Tibial nerve (tissue), 4 donors: ENCODE results near the gene XPO5. TPM values are rescaled to one million over a fixed set of nuclear protein-coding genes. Genes with fewer than 3 reads are reported as not detected.

Source experiments
- DNase-seq, 2 donors: peaks; one replicate each; pipeline ENCODE4 v3.0.0-alpha.2; 2019; ENCODE audit warnings: low spot score in 2 of 2
- H3K27ac ChIP-seq, 4 donors: fragments of 200-600 bp; sonication (generic) in 3 of 4; one replicate each; pipeline ENCODE4 v1.5.1; 2017 to 2019; ENCODE audit warnings: mild to moderate bottlenecking in 1 of 4
- H3K27me3 ChIP-seq, 2 donors: fragments of 200-600 bp; sonication (generic) in 1 of 2; one replicate each; pipeline versions ENCODE4 v1.5.1 to v1.6.0; 2017 to 2019
- H3K36me3 ChIP-seq, 3 donors: fragments of 200-600 bp; sonication (generic); one replicate each; pipeline ENCODE4 v1.5.1; 2018 to 2019
- H3K4me1 ChIP-seq, 4 donors: fragments of 200-600 bp; sonication (generic) in 3 of 4; one replicate each; pipeline ENCODE4 v1.5.1; 2017 to 2019
- H3K4me3 ChIP-seq, 4 donors: fragments of 200-600 bp; sonication (generic) in 3 of 4; one replicate each; pipeline ENCODE4 v1.5.1; 2017 to 2019; ENCODE audit warnings: mild to moderate bottlenecking in 1 of 4, moderate library complexity in 1 of 4
- H3K9me3 ChIP-seq, 4 donors: fragments of 200-600 bp; sonication (generic) in 3 of 4; one replicate each; pipeline ENCODE4 v1.5.1; 2017 to 2019
- CTCF ChIP-seq, 5 experiments: fragments of 200-600 bp in 3 of 5; fragments of 450-650 bp in 2 of 5; sonication (generic) in 3 of 5; IDR thresholded peaks; one replicate each; pipeline ENCODE4 v1.5.1; 2016 to 2019; ENCODE audit warnings: antibody characterized with exemption in 5 of 5, mild to moderate bottlenecking in 3 of 5, moderate library complexity in 2 of 5
- EP300 ChIP-seq, 2 donors: sonication (generic); formaldehyde crosslinking; IDR thresholded peaks; one replicate each; pipeline ENCODE4 v1.6.1; 2017; ENCODE audit warnings: antibody characterized with exemption in 2 of 2, mild to moderate bottlenecking in 1 of 2
- POLR2A ChIP-seq, 2 donors: fragments of 450-650 bp; IDR thresholded peaks; one replicate each; pipeline ENCODE4 v1.6.1; 2017; ENCODE audit warnings: antibody characterized with exemption in 2 of 2, mild to moderate bottlenecking in 2 of 2, moderate library complexity in 2 of 2
- WGBS, 2 donors: methylation state at CpG; one replicate each; pipeline ENCODE4 v1.1.5; 2018; 5-methylcytosine and 5-hydroxymethylcytosine counted together
- total RNA-seq, 4 donors: library from RNA; depleted of rRNA; stranded (reverse); fragments of >200 nt; gene quantifications; one replicate each; pipeline ENCODE4 v1.1.0, GENCODE V29; 2016

The XPO5 gene
- total RNA-seq, 4 donors from 2014 or later: 12.5 to 38.3 (median 32.8) TPM

GRCh38 chr6:43621836-43622180, 46.0 kb upstream of the XPO5 start:
- no peaks in the 10 kb centered on the region for H3K9me3 ChIP-seq
- DNase-seq: no peak
- no peak for TF ChIP-seq POLR2A (IDR thresholded peaks at IDR 0.05)
- WGBS, 2 donors: 93 to 94% methylated on average over 10 of the region's 10 CpGs
- peaks cover 0 to 95% (median 17%) of the 10 kb centered on the region in 3 donors for H3K36me3 ChIP-seq
- H3K4me3 ChIP-seq: no peak overlapping the region
- H3K27me3 ChIP-seq: no peaks in the 10 kb centered on the region
- no peak overlapping the region for H3K27ac ChIP-seq
- H3K4me1 ChIP-seq: peaks cover 0 to 9% (median under 1%) of the 10 kb centered on the region in 4 donors

- Histone ChIP-seq H3K9me3 (no peaks in the 10 kb centered on the region), H3K4me1 (peaks cover 0 to 4% (median 0%) of the 10 kb centered on the region in 4 donors), H3K27me3 (no peaks in the 10 kb centered on the region), H3K4me3 (no peak overlapping the region), H3K36me3 (peaks cover 0 to 94% (median 17%) of the 10 kb centered on the region in 3 donors), H3K27ac (no peak overlapping the region)
- 87 to 89% methylated on average over 7 to 12 of the region's 12 CpGs for WGBS, 2 donors
- TF ChIP-seq CTCF (IDR thresholded peaks at IDR 0.05): no peak
- no peak for TF ChIP-seq EP300 (IDR thresholded peaks at IDR 0.05)
- TF ChIP-seq POLR2A (IDR thresholded peaks at IDR 0.05): no peak
- no peak for DNase-seq
Measured at GRCh38 chr6:43621078-43621835, 45.4 kb upstream of the XPO5 start.

- 90 to 91% methylated on average over 9 of the region's 9 CpGs for whole genome bisulfite sequencing, 2 donors
- Histone ChIP-seq H3K4me3 (no peak overlapping the region), H3K27me3 (no peaks in the 10 kb centered on the region), H3K9me3 (no peaks in the 10 kb centered on the region), H3K27ac (no peak overlapping the region), H3K4me1 (no peaks in the 10 kb centered on the region), H3K36me3 (peaks cover 2 to 84% (median 18%) of the 10 kb centered on the region in 3 donors)
- TF ChIP-seq EP300 (IDR thresholded peaks at IDR 0.05) (no peak), CTCF (IDR thresholded peaks at IDR 0.05) (no peak), POLR2A (IDR thresholded peaks at IDR 0.05) (no peak)
- DNase-seq: no peak
Measured at GRCh38 chr6:43616725-43617472, 41.1 kb upstream of the XPO5 start.

- Histone ChIP-seq H3K9me3 (no peaks in the 10 kb centered on the region), H3K4me3 (no peak overlapping the region), H3K4me1 (no peaks in the 10 kb centered on the region), H3K27ac (no peak overlapping the region), H3K27me3 (no peaks in the 10 kb centered on the region), H3K36me3 (peaks cover 2 to 78% (median 15%) of the 10 kb centered on the region in 3 donors)
- WGBS, 2 donors: 60 to 61% methylated on average over 3 of the region's 3 CpGs
- no peak for DNase-seq
- TF ChIP-seq CTCF (IDR thresholded peaks at IDR 0.05) (no peak), EP300 (IDR thresholded peaks at IDR 0.05) (no peak), POLR2A (IDR thresholded peaks at IDR 0.05) (no peak)
Measured at GRCh38 chr6:43614396-43614730, 38.5 kb upstream of the XPO5 start.

GRCh38 chr6:43613721-43614395, 38.0 kb upstream of the XPO5 start:
- H3K27me3 ChIP-seq: no peaks in the 10 kb centered on the region
- no peak overlapping the region for H3K4me3 ChIP-seq
- no peaks in the 10 kb centered on the region for H3K9me3 ChIP-seq
- no peak for TF ChIP-seq CTCF (IDR thresholded peaks at IDR 0.05)
- no peaks in the 10 kb centered on the region for H3K4me1 ChIP-seq
- H3K36me3 ChIP-seq: peaks cover 2 to 72% (median 15%) of the 10 kb centered on the region in 3 donors
- DNase-seq: no peak
- WGBS, 2 donors: 89 to 96% methylated on average over 6 of the region's 6 CpGs
- no peak overlapping the region for H3K27ac ChIP-seq
